GM19455 (cell line): Measurements from ENCODE around the gene SLC22A31.

Experiments used
- ATAC-seq: cut with Tn5 transposase; IDR thresholded peaks from one replicate; pipeline ENCODE4 v1.9.1; 2021; ENCODE audit not compliant: unreplicated experiment

SLC22A31 gene

DNA sequence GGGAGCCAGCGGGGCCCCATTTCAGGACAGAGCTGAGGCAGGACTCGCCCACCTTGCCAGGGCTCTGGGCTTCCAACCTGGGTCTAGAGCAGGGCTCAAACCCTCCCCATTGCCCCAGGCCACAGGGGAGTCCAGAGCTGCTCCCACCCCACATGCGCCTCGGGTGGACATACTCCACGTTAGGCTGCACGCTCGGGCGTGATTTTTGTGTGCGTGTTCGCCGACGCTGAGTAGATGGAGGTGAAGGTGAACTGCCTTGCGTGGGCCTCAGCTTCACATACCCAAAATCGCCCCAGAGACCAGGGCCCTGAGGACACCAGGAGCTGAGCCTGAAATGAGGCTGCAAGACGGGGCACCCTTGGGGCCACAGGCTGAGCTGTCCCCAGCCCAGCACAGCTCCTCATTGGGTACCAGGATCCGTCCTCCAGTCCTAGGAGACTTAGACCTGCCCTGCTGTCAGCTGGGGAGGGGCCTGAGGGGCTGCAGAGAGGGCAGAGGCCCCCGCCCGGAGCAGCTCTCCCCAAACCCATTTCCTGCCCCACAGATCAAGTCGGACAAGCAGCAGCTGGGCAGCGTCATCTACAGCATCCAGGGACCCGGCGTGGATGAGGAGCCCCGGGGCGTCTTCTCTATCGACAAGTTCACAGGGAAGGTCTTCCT, 20.6 kb downstream of the SLC22A31 start:
- no peak for ATAC-seq

DNA sequence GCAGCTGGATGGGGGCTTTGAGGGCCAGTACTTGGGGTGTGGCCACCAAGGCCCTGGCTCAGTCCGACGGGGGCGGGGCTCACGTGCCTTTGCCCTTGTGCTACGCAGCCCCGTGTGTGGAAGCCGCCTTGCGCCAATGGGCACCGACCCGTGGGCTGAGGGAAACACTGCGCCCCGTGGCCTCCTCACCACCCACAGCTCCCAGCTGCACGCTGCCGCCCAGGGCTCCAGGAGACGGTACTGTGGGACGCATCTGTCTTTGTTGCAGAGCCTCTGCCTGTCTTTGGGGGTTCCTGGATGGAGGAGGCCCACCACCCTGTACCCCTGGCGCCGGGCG, 21.2 kb downstream of the SLC22A31 start:
- no peak for ATAC-seq

- no peak for ATAC-seq
Measured at GRCh38 chr16:89178453-89179147, 21.7 kb downstream of the SLC22A31 start.

GRCh38 chr16:89177501-89177900, 22.8 kb downstream of the SLC22A31 start:
- ATAC-seq: no peak

DNA sequence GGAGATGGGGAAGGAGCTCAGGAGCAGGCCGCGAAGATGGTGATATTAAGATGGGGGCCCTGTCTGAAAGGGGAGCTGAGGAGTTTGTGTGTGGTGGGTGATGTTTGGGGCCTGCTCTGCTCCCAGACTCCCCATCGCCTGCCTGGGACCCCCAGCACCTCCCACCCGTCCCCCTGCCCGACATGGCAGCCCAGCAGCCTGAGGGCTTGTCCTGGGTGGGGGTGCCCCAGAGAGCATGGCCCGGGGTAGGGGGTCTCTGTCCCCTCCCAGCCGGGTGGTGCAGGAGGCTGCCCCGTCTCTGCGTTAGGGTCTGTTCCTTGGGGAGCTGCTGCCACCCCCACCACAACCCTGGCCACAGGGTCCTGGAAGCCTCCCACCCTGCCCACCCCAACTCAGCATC, 23.6 kb downstream of the SLC22A31 start:
- ATAC-seq: no peak

GRCh38 chr16:89176147-89176690, 24.1 kb downstream of the SLC22A31 start:
- no peak for ATAC-seq

DNA sequence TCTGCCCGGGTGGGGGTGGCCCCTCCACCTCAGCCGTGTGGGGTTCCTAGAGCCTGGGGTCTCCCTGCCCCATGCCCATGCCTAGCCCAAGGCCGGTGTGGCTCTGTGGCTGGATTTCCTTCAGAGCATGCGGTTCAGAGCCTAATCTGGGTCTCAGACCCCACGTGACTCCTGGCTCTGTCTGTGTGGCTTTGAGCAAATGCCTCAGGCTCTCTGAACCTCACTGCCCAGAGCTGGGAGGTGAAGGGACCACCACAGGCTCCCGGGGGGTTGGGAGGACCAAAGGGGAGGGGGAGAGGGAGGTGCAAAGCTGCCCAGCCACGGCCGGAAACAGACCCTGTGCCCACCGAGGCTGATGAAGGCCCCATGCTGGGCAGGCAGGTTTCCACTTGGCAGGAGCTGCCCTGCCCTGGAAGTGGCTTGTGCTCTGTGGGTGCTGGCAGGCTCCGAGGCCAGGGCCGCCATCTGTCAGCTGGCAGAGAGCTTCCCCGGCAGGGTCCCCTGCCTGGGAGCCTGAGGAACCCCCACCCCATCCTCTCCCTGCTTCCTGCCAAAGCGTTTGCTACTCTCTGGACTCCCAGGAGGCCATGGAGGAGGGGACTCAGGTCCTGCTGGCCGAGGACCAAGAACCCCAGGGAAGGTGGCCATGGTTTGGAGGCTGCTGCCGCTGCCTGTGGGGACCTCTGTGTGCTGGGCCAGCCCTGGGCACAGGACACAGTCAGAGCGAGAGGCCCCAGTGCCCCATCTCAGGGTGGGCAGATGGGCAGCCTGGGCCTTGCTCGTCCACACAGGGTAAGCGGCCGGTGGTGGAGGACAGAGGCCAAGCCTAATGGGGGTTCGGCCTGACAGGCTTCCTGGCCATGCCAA, 24.8 kb downstream of the SLC22A31 start:
- ATAC-seq: no peak

GRCh38 chr16:89174877-89175276, 25.5 kb downstream of the SLC22A31 start:
- no peak for ATAC-seq

DNA sequence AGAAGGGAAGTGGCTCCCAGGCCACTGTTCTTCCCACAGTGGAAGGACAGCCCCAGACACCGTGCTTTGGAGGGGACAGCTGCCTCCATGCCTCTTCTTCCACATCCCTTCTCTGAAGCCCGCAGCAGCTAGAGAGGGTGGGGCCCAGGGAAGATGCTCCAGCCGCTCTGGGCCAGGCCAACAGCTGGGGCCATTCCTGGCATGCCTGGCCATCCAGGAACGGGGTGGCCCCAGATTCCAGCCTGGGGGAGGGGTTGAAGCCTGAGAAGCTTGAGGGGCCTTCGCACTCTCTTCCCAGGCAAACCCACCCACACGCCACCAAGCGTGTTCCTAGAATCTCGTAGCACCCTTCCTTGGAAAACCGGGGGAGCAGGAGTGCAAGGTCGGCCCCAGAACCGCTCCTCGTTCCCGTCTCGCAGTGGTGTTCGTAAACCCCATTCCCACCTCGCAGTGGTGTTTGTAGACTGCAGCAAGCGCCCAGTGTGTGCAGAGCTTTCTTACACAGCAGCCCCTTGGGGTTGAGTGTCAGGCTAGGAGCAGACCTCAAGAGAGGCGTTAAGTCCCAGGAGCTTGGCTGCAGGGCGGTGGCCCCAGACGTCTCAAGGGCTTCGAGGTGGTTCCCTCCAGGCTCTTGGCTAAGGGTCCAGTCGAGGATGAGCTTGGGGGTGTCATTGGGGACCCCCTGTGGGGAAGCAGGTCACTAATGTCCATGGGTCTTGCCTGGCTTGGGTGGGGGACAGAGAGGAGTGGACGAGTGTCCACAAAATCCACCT, 26.1 kb downstream of the SLC22A31 start:
- ATAC-seq: no peak

- no peak for ATAC-seq
Measured at GRCh38 chr16:89173174-89173921, 27.0 kb downstream of the SLC22A31 start.

DNA sequence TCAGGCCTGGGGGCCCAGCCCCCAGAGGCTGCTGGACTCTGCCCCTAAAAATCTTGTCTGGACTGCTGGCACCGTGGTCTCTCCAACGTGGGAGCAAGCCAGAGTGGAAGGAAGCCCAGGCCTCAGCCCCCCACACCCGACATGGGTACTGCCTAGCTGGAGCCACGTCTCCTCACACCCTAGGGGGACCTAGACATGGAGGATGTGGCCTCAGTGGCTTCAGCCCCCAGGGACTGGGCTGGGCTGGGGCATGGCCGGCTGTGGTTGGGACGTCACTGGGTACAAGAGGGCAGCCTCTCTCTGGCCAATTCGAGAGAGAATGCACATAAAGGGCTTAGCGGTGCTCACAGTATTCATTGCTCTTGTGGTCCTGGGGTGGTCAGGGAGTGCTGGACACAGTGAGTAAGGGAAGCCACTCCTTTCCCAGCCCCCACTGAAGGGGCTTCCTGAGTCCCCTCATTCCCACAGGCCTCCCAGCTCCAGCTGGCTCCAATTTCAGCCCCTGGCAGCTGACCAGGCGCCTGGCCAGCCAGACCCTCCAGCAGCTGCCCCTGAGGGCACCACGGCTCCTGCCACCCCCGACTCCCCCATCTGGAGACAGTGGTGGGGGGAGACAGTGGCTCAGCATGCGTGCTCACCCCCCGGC, 27.7 kb downstream of the SLC22A31 start:
- ATAC-seq: no peak

DNA sequence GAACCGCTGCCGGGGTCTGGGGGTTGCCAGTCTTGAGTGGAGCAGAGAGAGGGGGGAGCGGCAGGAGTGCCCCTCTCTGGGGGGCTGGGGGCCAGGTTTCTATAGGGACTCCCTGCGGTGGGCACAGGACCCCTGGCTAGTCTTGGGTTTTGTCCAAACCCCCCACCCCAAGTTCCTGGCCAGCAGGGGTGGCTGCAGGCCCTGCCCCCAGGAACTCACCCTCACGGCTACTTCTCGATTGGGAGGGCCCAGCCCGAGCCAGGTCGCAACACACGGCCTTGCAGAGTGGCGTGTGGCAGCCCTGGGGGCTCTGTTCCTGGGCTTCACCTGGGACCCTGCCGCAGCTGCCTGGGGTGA, 28.2 kb downstream of the SLC22A31 start:
- no peak for ATAC-seq

DNA sequence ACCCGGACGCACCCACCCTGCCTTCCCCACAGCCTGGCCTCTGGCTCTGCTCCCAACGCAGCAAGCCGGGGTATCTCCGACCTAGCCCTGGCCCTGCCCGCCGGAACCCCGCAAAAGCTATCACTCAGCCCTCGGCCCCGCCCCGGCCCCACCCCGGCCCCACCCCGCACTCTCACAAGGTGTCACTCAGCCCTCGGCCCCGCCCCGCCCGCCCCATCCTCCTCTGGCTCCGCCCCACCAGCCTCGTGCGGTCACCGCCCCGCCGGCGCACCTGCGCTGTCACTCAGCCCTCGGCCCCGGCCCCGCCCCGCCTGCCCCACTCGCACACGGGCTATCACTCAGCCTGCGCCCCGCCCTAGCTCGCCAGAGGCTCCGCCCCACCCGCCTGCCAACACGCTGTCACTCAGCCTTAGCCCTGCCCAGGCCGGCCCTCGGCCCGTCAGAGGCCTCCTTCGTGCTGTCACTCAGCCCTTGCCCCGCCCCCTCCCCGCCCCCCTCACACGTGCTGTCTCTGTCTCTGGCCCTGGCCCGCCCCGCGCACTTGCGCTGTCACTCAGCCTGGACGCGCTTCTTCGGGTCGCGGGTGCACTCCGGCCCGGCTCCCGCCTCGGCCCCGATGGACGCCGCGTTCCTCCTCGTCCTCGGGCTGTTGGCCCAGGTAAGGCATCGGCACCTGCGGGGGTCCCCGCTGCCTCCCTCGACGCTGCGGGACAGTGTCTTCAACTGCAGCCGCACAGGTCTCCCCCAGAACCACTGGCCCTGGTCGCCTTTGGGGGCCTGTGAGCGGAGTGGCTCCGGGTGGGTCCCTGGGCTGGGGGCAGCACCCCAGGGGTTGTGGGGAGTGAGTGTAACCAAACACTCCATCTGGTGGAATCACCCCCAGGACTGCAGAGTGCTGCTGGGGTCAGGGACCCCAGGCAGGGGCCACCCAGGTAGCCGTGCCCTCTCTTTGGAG, 28.8 kb downstream of the SLC22A31 start, which contains the start of gene CDH15:
TSS of gene CDH15 (plus strand) at position 533 of the 955 bp plus-strand sequence. CDS start at position 617, 84 bp downstream.
- ATAC-seq: peak; percentile 76

DNA sequence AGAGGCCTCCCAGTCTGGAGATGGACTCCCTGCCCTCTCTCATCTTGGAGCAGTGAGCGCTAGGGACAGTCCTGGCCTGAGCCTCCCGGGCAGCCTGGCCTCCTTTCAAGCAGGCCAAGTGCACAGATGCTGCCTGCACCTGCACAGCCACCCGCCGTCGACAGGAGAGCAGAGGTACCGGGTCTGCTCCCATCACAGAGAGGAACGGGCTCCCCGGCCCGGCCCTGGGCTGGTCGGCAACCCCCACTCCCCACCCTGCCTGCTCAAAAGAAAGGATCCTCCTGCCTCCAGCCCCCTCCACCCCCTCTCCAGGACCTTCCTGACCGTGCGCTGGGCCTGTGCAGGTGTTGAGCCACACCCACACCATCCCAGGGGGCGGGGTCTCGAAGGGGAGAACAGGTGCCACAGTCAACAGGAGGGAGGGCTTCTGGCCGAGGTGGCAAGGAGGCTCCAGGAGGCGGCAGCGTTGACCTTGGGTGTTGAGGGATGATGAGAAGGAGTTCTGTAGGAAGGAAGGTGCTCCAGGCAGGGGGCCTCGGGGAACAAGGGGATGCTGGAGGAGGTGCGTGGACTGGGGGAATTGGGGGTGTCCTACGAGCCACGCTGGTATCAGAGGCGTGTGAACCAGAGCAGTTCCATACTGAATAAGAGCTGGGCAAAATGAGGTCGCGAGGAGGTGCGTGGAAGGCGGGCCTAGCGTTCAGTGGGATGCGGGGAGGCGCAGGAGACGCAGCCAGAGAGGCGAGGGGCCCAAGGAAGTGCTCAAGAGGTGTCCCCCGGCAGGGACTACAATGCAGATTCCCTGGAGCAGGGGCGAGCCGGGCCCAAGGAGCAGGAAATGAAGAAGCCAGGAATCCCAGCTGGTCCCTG, 29.8 kb downstream of the SLC22A31 start:
- no peak for ATAC-seq

DNA sequence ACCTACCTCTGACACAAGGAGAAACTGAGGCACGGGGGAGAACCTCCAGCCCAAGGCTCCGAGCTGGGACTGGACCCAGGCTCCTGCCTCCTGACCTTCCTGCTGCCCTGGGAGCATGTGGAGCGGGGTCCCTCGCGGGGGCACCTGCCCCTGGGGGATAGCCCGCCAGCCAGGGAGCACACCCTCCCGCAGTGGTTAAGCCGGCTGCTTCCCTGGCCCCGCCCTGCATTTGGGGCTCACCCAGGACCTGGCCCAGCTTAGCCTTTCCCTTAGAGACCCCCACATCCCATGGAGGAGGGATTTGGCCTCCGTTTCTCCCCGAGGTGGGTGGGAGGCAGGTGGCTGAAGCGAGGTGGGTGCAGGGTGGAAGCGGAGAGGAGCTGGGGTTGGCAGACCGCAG, 30.6 kb downstream of the SLC22A31 start:
- no peak for ATAC-seq

DNA sequence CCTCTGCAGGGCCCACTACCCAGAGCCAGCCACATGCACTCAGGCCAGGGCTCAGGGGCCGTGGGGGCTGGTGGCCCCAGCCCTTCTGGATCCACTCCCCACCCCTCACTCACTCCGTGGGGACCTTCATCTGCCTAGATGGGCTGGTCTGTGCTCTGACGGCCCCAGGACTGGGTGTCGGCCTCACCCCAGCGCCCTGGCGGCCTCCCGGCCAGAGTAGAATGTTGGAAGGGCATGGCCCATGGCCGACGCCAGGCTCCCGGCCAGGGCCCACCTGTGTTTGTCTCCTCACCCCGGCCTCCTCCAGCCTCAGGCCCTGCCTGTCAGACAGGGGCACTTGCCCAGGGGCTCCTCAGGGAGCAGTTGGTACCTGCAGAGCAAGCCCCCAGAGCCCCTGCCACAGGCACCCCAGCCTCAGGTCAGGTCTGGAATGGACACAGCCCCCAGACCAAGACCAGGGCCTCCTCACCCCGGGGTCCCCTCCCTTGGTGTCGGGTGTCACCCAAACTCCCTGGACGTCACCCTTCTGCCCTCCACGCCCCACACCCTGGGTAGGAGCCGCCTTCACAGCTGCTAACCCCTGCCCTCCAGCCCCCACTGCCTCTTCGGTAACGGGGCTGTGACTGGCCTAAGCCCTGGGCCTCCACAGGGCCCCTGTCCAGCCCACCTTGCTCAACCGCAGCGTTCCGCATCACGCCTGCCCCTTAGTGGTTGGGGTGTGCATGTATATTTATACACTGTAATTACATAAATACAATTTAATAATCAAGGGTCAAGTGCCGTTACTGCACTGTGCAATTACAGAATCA, 31.8 kb downstream of the SLC22A31 start:
- ATAC-seq: no peak

- no peak for ATAC-seq
Measured at GRCh38 chr16:89167425-89167941, 32.9 kb downstream of the SLC22A31 start.
